ENCODE measurements around the gene NUP85.

- TF ChIP-seq EZH2 (IDR thresholded peaks at IDR 0.05; ENCODE audit: borderline replicate concordance, low read length) = no peak
- TF ChIP-seq, protein P1, sequence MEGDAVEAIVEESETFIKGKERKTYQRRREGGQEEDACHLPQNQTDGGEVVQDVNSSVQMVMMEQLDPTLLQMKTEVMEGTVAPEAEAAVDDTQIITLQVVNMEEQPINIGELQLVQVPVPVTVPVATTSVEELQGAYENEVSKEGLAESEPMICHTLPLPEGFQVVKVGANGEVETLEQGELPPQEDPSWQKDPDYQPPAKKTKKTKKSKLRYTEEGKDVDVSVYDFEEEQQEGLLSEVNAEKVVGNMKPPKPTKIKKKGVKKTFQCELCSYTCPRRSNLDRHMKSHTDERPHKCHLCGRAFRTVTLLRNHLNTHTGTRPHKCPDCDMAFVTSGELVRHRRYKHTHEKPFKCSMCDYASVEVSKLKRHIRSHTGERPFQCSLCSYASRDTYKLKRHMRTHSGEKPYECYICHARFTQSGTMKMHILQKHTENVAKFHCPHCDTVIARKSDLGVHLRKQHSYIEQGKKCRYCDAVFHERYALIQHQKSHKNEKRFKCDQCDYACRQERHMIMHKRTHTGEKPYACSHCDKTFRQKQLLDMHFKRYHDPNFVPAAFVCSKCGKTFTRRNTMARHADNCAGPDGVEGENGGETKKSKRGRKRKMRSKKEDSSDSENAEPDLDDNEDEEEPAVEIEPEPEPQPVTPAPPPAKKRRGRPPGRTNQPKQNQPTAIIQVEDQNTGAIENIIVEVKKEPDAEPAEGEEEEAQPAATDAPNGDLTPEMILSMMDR (conservative IDR thresholded peaks at IDR 0.05 in 1 of 2, IDR thresholded peaks at IDR 0.05 in 1 of 2; ENCODE audit: extremely low read depth in 1 of 2, insufficient read depth in 1 of 2, low read depth in 1 of 2, low read length in 2 of 2) = no peak
Measured at GRCh38 chr17:75241143-75241430, 35.6 kb downstream of the NUP85 start.
